ENCODE data around the gene AIP. TPM values are rescaled to one million over a fixed set of nuclear protein-coding genes. Genes with fewer than 3 reads are reported as not detected.

The AIP gene
- total and polyA plus RNA-seq, 2 of the 8 experiments (the other 6 are each of a cell fraction or from before 2014, with no cell fraction given) = 29.8 to 54.4 TPM

DNA sequence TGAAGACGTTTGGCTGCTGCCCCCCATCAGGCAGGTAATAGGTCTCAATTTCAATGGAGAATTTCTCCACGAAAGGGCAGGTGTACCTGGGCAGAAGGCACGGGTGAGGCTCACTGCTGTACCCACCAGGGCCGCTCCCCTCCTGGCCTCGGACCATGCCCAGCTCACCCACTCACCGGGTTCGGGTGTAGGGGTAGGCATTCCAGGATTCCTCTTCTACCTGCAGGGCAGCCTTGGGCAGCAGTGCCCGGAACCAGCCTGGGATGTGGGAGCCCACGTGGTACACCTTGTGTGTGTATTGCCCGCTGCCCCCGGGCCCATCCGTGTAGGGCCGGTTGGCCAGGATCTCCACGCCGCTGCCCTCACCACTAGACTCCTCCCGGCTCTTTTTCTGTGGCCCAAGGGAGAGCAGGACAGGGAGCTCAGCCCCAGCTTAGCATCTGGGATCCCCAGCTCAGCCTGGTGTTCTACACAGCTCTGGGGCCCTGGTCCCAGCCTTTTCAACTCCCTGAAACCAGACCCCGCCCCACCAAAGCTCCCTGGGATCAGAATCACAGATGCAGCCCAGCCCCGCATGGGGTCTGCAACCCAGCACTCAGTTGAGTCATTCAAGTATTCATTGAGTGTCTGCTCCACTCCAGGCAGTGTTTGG lies 19.6 kb downstream of the AIP start:
- H3K23me2 ChIP-seq (ENCODE audit: low read depth, low read length) = peaks cover 17% of the 10 kb centered on the region; the same call in 1 of the 2 replicates
- H3K9me3 ChIP-seq (ENCODE audit: insufficient read depth in 2 of 2, low read depth in 1 of 2, low read length in 1 of 2) = no peaks in the 10 kb centered on the region
- H2BK15ac ChIP-seq (ENCODE audit: low read length) = no peak overlapping the region
- CTCF ChIA-PET (ENCODE audit: partially characterized antibody) = interaction anchor here (1.2 to 1.4 kb wide), 3 partner anchors 10 to 112 kb away, joined by 3 to 4 read pairs (median 4); no protein-coding TSS in a partner anchor
- H4K5ac ChIP-seq (ENCODE audit: insufficient read length, low read depth, low read length) = no peak overlapping the region
- H3K56ac ChIP-seq (replicated peaks; ENCODE audit: insufficient read length, low read depth, low read length) = no peak overlapping the region
- H2BK12ac ChIP-seq (ENCODE audit: low read depth, low read length) = no peak overlapping the region
- H3K4me2 ChIP-seq (ENCODE audit: insufficient read depth in 1 of 2, low read depth in 2 of 2, low read length in 2 of 2) = no peak overlapping the region
- no peak overlapping the region for H3K4me3 ChIP-seq (ENCODE audit: extremely low read depth in 1 of 4, insufficient read depth in 2 of 4, low read depth in 3 of 4, low read length in 4 of 4)
- H2AFZ ChIP-seq (ENCODE audit: low read length) = no peak overlapping the region
- H3K9ac ChIP-seq (replicated peaks in 1 of 4; ENCODE audit: extremely low read depth in 1 of 4, low read depth in 3 of 4, low read length in 3 of 4) = no peak overlapping the region
- peaks cover 4 to 16% of the 10 kb centered on the region in 2 experiments for H4K20me1 ChIP-seq (replicated peaks in 1 of 2; ENCODE audit: control insufficient read depth in 1 of 2, insufficient read depth in 2 of 2, low read length in 2 of 2)
- 0 out of 2 replicates have a peak overlapping the region, but pooled peaks have one; percentile 35 for H4K8ac ChIP-seq (ENCODE audit: extremely low read depth, insufficient read depth, low read length)
- no peak overlapping the region for H3K27ac ChIP-seq (ENCODE audit: low read depth, low read length)
- H2BK120ac ChIP-seq (replicated peaks; ENCODE audit: low read depth, low read length) = no peak overlapping the region
- no peaks in the 10 kb centered on the region for H3K79me1 ChIP-seq (ENCODE audit: low read depth, low read length)
- no peak overlapping the region for H3K14ac ChIP-seq (ENCODE audit: insufficient read length)
- 0 out of 4 replicates have a peak, but pooled peaks cover 0 to 8% of the 10 kb centered on the region in 2 experiments for H3K79me2 ChIP-seq (ENCODE audit: control insufficient read depth in 1 of 2, insufficient read depth in 2 of 2, low read length in 2 of 2)
- H3K4me1 ChIP-seq (replicated peaks in 1 of 4; ENCODE audit: control insufficient read depth in 3 of 4, insufficient read depth in 4 of 4, low read length in 3 of 4) = peaks cover 0 to 26% (median 10%) of the 10 kb centered on the region in 4 experiments; a peak in 6 of 7 replicates
- no peak overlapping the region for H2AK5ac ChIP-seq (ENCODE audit: low read depth, low read length)
- H3K36me3 ChIP-seq (ENCODE audit: control insufficient read depth in 2 of 4, insufficient read depth in 4 of 4, low read length in 3 of 4) = peaks cover 0 to 8% (median 2%) of the 10 kb centered on the region in 4 experiments; a peak in 5 of 8 replicates
- no peak overlapping the region for H2BK20ac ChIP-seq (ENCODE audit: low read length)
- no peak overlapping the region for H3K18ac ChIP-seq (ENCODE audit: extremely low read depth, low read length)
- H3K4ac ChIP-seq (replicated peaks; ENCODE audit: insufficient read length, low read depth, low read length) = no peak overlapping the region
- no peak for DNase-seq (ENCODE audit: low read depth in 1 of 2, low spot score in 2 of 2)
- POLR2A ChIA-PET (ENCODE audit: partially characterized antibody) = interaction anchor here (1.3 kb wide), 1 partner anchor 11 kb away, joined by 3 read pairs; no protein-coding TSS in a partner anchor
- H4K91ac ChIP-seq (replicated peaks; ENCODE audit: insufficient read length, low read length) = no peak overlapping the region
- no peak overlapping the region for H2BK5ac ChIP-seq (ENCODE audit: low read depth, low read length)
- H3K23ac ChIP-seq (ENCODE audit: insufficient read length) = no peak overlapping the region
- H3K27me3 ChIP-seq (replicated peaks in 1 of 4; ENCODE audit: control insufficient read depth in 3 of 4, extremely low read depth in 1 of 4, insufficient read depth in 3 of 4, low read length in 3 of 4) = peaks cover 0 to 8% (median 4%) of the 10 kb centered on the region in 4 experiments; a peak in 3 of 7 replicates
- FAIRE-seq = no peak
- 91% methylated on average over 16 of the region's 18 CpGs; no CpG with 5 or more reads in 1 of the 2 experiments for WGBS, 2 experiments (ENCODE audit: extremely low coverage in 1 of 2, insufficient coverage in 1 of 2, insufficient read length in 1 of 2, insufficient replicate concordance in 2 of 2, low coverage in 1 of 2, low lambda C conversion rate in 2 of 2, missing lambda C conversion rate in 1 of 2)
- no peak for TF ChIP-seq HDAC6 (IDR thresholded peaks at IDR 0.05; ENCODE audit: low read depth, low read length)
- TF ChIP-seq POLR2AphosphoS5 (IDR thresholded peaks at IDR 0.05; ENCODE audit: low read depth, low read length) = no peak
- TF ChIP-seq SUZ12 (IDR thresholded peaks at IDR 0.05; ENCODE audit: low read length) = no peak
- no peak for TF ChIP-seq SIN3A (conservative IDR thresholded peaks at IDR 0.05 in 1 of 2, IDR thresholded peaks at IDR 0.05 in 1 of 2; ENCODE audit: low read depth in 1 of 2, low read length in 2 of 2)
- TF ChIP-seq NRF1 (IDR thresholded peaks at IDR 0.05; ENCODE audit: low read depth, low read length) = no peak
- TF ChIP-seq, protein P1, sequence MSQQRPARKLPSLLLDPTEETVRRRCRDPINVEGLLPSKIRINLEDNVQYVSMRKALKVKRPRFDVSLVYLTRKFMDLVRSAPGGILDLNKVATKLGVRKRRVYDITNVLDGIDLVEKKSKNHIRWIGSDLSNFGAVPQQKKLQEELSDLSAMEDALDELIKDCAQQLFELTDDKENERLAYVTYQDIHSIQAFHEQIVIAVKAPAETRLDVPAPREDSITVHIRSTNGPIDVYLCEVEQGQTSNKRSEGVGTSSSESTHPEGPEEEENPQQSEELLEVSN (IDR thresholded peaks at IDR 0.05) = no peak
- no peak for TF ChIP-seq CEBPB (IDR thresholded peaks at IDR 0.05; ENCODE audit: low read depth, low read length)
- TF ChIP-seq TAF7 (optimal IDR thresholded peaks at IDR 0.05; ENCODE audit: borderline replicate concordance, low read depth, low read length) = no peak
- TF ChIP-seq JUN (IDR thresholded peaks at IDR 0.05; ENCODE audit: low read depth, low read length) = no peak
- no peak for TF ChIP-seq SIX5 (IDR thresholded peaks at IDR 0.05; ENCODE audit: low read depth, low read length)
- TF ChIP-seq RNF2 (IDR thresholded peaks at IDR 0.05; ENCODE audit: borderline replicate concordance, low read depth, low read length, missing control alignments, poor library complexity, severe bottlenecking) = no peak

Measured in H1 (cell line).